ENCODE results near the gene SLC5A11.

DNA sequence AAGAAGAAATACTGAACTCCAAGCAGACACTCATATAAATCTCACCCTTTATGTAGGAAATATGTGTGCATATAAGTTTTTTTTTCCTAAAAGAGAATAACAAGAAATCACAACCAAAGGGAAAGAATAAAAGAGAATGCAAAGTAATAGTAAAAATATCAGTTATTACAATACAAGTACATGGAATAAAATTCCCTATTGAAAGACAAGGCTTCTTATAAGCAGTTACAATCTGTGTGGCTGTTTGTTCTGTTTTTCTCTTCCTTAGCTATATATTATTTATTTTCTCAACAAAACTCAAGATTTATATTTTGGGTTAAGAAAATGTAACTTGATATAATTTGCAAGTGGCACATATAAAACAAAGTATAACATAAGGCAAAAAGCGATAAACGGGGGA lies 41.7 kb downstream of the SLC5A11 start:
- no peak for TF ChIP-seq ELF4 (IDR thresholded peaks at IDR 0.05)
- no peak for TF ChIP-seq FOXM1 (IDR thresholded peaks at IDR 0.05; ENCODE audit: borderline replicate concordance)
- no peak for TF ChIP-seq TARDBP (IDR thresholded peaks at IDR 0.05)
- no peak for TF ChIP-seq BHLHE40 (IDR thresholded peaks at IDR 0.05; ENCODE audit: borderline replicate concordance)
- TF ChIP-seq SP1 (IDR thresholded peaks at IDR 0.05), result no peak
- TF ChIP-seq HDGF (IDR thresholded peaks at IDR 0.05; ENCODE audit: borderline replicate concordance), result no peak
